Measurements from ENCODE around the gene SPRR5. TPM values are rescaled to one million over a fixed set of nuclear protein-coding genes. Genes with fewer than 3 reads are reported as not detected.

Gene SPRR5
- total RNA-seq, 2 experiments from 2014 or later: not detected

- CTCF ChIA-PET: no interaction called here
Measured at GRCh38 chr1:152919071-152919470, 27.9 kb upstream of the SPRR5 start.

GRCh38 chr1:152924191-152924590 lies 22.8 kb upstream of the SPRR5 start:
- no peak overlapping the region for H3K4me3 Mint-ChIP-seq
- no peaks in the 10 kb centered on the region for H3K9me3 Mint-ChIP-seq
- DNase-seq: no peak
- ChIA-PET CTCF (interaction anchor here (1.5 kb wide), 1 partner anchor 46 kb away, joined by 3 read pairs; no protein-coding TSS in a partner anchor), POLR2A (no interaction called here)
- intact Hi-C loops (cut with micrococcal nuclease): no loop called here
- peaks cover 18% of the 10 kb centered on the region for H3K27me3 Mint-ChIP-seq
- no peak overlapping the region for H3K27ac Mint-ChIP-seq
- H3K36me3 Mint-ChIP-seq: no peaks in the 10 kb centered on the region
- no peaks in the 10 kb centered on the region for H3K4me1 Mint-ChIP-seq (ENCODE audit: low read depth)

More at GRCh38 chr1:152919071-152919470, 27.9 kb upstream of the SPRR5 start:
- no peaks in the 10 kb centered on the region for H3K4me1 Mint-ChIP-seq (ENCODE audit: low read depth)
- H3K27ac Mint-ChIP-seq: no peak overlapping the region
- DNase-seq: no peak
- no peak overlapping the region for H3K4me3 Mint-ChIP-seq
- POLR2A ChIA-PET: no interaction called here
- H3K9me3 Mint-ChIP-seq: no peaks in the 10 kb centered on the region
- intact Hi-C loops (cut with micrococcal nuclease): no loop called here
- peaks cover 20% of the 10 kb centered on the region for H3K27me3 Mint-ChIP-seq
- H3K36me3 Mint-ChIP-seq: no peaks in the 10 kb centered on the region

- no peak for DNase-seq
- ChIA-PET POLR2A (no interaction called here), CTCF (interaction anchor here (1.8 kb wide), 2 partner anchors 48 to 55 kb away, joined by 6 to 7 read pairs; partner anchors contain the start of gene SMCP)
- Mint-ChIP-seq H3K36me3 (no peaks in the 10 kb centered on the region), H3K27me3 (peaks cover 20% of the 10 kb centered on the region), H3K9me3 (no peaks in the 10 kb centered on the region), H3K4me3 (no peak overlapping the region), H3K4me1 (ENCODE audit: low read depth) (no peaks in the 10 kb centered on the region), H3K27ac (no peak overlapping the region)
- intact Hi-C loops (cut with micrococcal nuclease): loop anchor here (2.0 kb wide), 1 partner anchor 55 kb away; no protein-coding TSS in a partner anchor
Measured at GRCh38 chr1:152926091-152926490, 20.9 kb upstream of the SPRR5 start.

GRCh38 chr1:152928671-152929070 lies 18.3 kb upstream of the SPRR5 start:
- no peak for DNase-seq
- ChIA-PET CTCF (no interaction called here), POLR2A (no interaction called here)
- Mint-ChIP-seq H3K27me3 (peaks cover 13% of the 10 kb centered on the region), H3K4me1 (ENCODE audit: low read depth) (no peaks in the 10 kb centered on the region), H3K36me3 (no peaks in the 10 kb centered on the region), H3K9me3 (no peaks in the 10 kb centered on the region), H3K27ac (no peak overlapping the region), H3K4me3 (no peak overlapping the region)
- intact Hi-C loops (cut with micrococcal nuclease): no loop called here

- ChIA-PET POLR2A (no interaction called here), CTCF (no interaction called here)
- Mint-ChIP-seq H3K27ac (no peak overlapping the region), H3K27me3 (peaks cover 12% of the 10 kb centered on the region), H3K9me3 (no peaks in the 10 kb centered on the region), H3K4me3 (no peak overlapping the region), H3K4me1 (ENCODE audit: low read depth) (no peaks in the 10 kb centered on the region), H3K36me3 (no peaks in the 10 kb centered on the region)
- intact Hi-C loops (cut with micrococcal nuclease): no loop called here
- DNase-seq: no peak
Measured at GRCh38 chr1:152932170-152932811, 14.7 kb upstream of the SPRR5 start.

GRCh38 chr1:152933196-152933595 lies 13.8 kb upstream of the SPRR5 start:
- POLR2A ChIA-PET: no interaction called here
- H3K9me3 Mint-ChIP-seq: no peaks in the 10 kb centered on the region
- H3K36me3 Mint-ChIP-seq: no peaks in the 10 kb centered on the region
- H3K27ac Mint-ChIP-seq: no peak overlapping the region
- no peak for DNase-seq
- peaks cover 12% of the 10 kb centered on the region for H3K27me3 Mint-ChIP-seq
- intact Hi-C loops (cut with micrococcal nuclease): no loop called here
- CTCF ChIA-PET: no interaction called here
- no peak overlapping the region for H3K4me3 Mint-ChIP-seq
- H3K4me1 Mint-ChIP-seq (ENCODE audit: low read depth): no peaks in the 10 kb centered on the region

DNA sequence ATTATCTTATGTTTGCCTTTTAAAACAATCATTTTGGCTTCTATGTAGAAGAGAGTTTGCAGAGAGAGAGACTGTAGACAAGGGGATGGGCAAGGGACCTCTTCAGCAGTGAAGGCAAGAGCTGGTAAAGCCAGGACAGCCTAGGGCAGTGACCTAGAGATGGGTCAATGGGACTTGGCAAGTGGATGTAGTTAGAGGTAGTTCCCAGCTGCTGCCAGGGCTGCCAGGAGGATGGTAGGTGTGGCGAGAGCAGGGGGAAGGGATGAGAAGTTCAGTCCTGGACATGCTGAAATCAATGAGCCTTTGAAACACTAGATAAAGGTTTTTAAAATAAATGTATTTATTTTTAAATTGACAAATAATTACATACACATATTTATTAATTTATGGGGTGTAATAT lies 6.4 kb upstream of the SPRR5 start:
- ChIA-PET CTCF (no interaction called here), POLR2A (no interaction called here)
- intact Hi-C loops (cut with micrococcal nuclease): no loop called here
- Mint-ChIP-seq H3K36me3 (no peaks in the 10 kb centered on the region), H3K9me3 (no peaks in the 10 kb centered on the region), H3K27me3 (peaks cover 10% of the 10 kb centered on the region), H3K27ac (no peak overlapping the region), H3K4me1 (ENCODE audit: low read depth) (no peaks in the 10 kb centered on the region), H3K4me3 (no peak overlapping the region)
- DNase-seq: no peak

- no peaks in the 10 kb centered on the region for H3K36me3 Mint-ChIP-seq
- CTCF ChIA-PET: no interaction called here
- no peak overlapping the region for H3K27ac Mint-ChIP-seq
- POLR2A ChIA-PET: no interaction called here
- no peak for DNase-seq
- H3K4me3 Mint-ChIP-seq: no peak overlapping the region
- H3K4me1 Mint-ChIP-seq (ENCODE audit: low read depth): no peaks in the 10 kb centered on the region
- peaks cover 6% of the 10 kb centered on the region for H3K27me3 Mint-ChIP-seq
- H3K9me3 Mint-ChIP-seq: no peaks in the 10 kb centered on the region
- intact Hi-C loops (cut with micrococcal nuclease): no loop called here
Measured at GRCh38 chr1:152941037-152941711, 5.8 kb upstream of the SPRR5 start.

GRCh38 chr1:152942161-152942560 lies 4.8 kb upstream of the SPRR5 start:
- H3K36me3 Mint-ChIP-seq: no peaks in the 10 kb centered on the region

DNA sequence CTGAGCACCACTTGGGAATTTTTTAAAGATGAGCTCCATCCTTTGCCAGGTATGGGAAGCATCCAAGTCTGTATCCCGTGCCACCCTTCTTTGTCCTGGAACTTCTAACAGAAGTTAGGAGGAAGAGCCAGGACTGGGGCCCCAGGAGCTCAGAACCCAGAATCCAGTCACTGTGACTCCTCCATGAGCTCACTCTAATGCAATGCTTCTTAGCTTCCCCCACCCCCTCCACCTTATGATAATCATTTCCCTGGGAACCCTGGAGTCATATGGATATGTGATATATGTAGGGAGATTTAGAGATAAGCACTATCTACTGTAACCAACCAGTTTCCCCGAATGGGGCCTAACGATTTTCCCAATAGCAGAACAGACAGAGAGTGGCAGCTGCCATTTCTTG lies 758 bp upstream of the SPRR5 start:
- ChIA-PET POLR2A (no interaction called here), CTCF (no interaction called here)
- H3K27ac Mint-ChIP-seq: no peak overlapping the region
- no peak for DNase-seq
- no peaks in the 10 kb centered on the region for H3K9me3 Mint-ChIP-seq
- H3K36me3 Mint-ChIP-seq: no peaks in the 10 kb centered on the region
- intact Hi-C loops (cut with micrococcal nuclease): no loop called here
- peaks cover 9% of the 10 kb centered on the region for H3K27me3 Mint-ChIP-seq
- no peak overlapping the region for H3K4me3 Mint-ChIP-seq
- no peaks in the 10 kb centered on the region for H3K4me1 Mint-ChIP-seq (ENCODE audit: low read depth)

More at GRCh38 chr1:152942161-152942560, 4.8 kb upstream of the SPRR5 start:
- Mint-ChIP-seq H3K4me1 (ENCODE audit: low read depth) (no peaks in the 10 kb centered on the region), H3K27ac (no peak overlapping the region), H3K4me3 (no peak overlapping the region), H3K9me3 (no peaks in the 10 kb centered on the region), H3K27me3 (peaks cover 10% of the 10 kb centered on the region)
- ChIA-PET POLR2A (no interaction called here), CTCF (no interaction called here)
- intact Hi-C loops (cut with micrococcal nuclease): no loop called here
- DNase-seq: no peak

DNA sequence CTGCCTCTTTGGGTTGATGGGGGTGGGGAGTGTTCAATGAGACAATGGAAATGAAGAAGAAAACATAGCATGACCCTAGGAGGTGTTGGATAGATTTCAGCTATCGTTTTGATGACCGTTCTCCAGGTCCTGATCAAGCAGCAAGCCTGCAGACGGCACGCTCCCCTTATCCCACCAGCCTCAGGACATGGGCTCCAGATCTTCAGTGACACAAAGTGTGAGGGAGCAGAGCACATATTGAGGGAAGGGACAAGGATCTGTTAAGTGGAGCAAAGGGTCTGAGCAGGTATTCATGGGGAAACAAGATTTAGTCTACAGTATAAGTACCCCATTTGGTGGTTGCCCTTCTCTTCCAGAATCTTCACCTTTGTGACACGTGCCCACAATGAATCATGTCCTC lies 4.7 kb downstream of the SPRR5 start:
- no peaks in the 10 kb centered on the region for H3K4me1 Mint-ChIP-seq (ENCODE audit: low read depth)

DNA sequence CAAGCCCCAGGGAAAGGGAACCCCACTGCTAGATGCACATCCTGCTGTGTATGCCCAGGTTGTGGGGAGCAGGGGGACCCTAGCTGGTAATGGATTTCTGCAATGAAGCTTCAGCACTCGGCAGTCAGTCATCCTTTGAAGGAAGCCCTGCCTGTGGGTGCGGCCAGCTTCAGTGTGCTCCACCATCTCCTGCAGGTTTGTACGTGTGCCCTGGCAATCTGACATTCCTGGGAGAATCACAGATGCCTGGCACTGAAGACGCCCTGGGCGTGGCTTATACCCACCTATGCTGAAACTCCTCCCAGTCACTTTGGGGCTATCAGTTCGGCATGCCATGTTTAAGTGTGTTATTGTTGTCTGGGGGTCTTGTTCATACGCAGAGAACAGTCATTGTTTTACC lies 6.8 kb downstream of the SPRR5 start:
- H3K27ac Mint-ChIP-seq: no peak overlapping the region
- no peaks in the 10 kb centered on the region for H3K4me1 Mint-ChIP-seq (ENCODE audit: low read depth)
- H3K27me3 Mint-ChIP-seq: peaks cover 8% of the 10 kb centered on the region
- intact Hi-C loops (cut with micrococcal nuclease): no loop called here
- no peaks in the 10 kb centered on the region for H3K9me3 Mint-ChIP-seq
- POLR2A ChIA-PET: no interaction called here
- no peaks in the 10 kb centered on the region for H3K36me3 Mint-ChIP-seq
- CTCF ChIA-PET: interaction anchor here (1.3 kb wide), 1 partner anchor 275 kb away, joined by 3 read pairs; no protein-coding TSS in a partner anchor
- DNase-seq: no peak
- no peak overlapping the region for H3K4me3 Mint-ChIP-seq

More for the DNA sequence above, 4.7 kb downstream of the SPRR5 start:
- Mint-ChIP-seq H3K4me3 (no peak overlapping the region), H3K9me3 (no peaks in the 10 kb centered on the region), H3K36me3 (no peaks in the 10 kb centered on the region), H3K27me3 (peaks cover 7% of the 10 kb centered on the region), H3K27ac (no peak overlapping the region)
- CTCF ChIA-PET: no interaction called here
- POLR2A ChIA-PET: no interaction called here
- intact Hi-C loops (cut with micrococcal nuclease): no loop called here
- DNase-seq: no peak

GRCh38 chr1:152954436-152954835 lies 7.4 kb downstream of the SPRR5 start:
- no peaks in the 10 kb centered on the region for H3K4me1 Mint-ChIP-seq (ENCODE audit: low read depth)
- DNase-seq: no peak
- H3K9me3 Mint-ChIP-seq: no peaks in the 10 kb centered on the region
- no peak overlapping the region for H3K27ac Mint-ChIP-seq
- intact Hi-C loops (cut with micrococcal nuclease): no loop called here
- CTCF ChIA-PET: interaction anchor here (1.3 kb wide), 1 partner anchor 274 kb away, joined by 3 read pairs; no protein-coding TSS in a partner anchor
- peaks cover 8% of the 10 kb centered on the region for H3K27me3 Mint-ChIP-seq
- no peak overlapping the region for H3K4me3 Mint-ChIP-seq
- no peaks in the 10 kb centered on the region for H3K36me3 Mint-ChIP-seq
- POLR2A ChIA-PET: no interaction called here

Measured in activated CD4-positive, alpha-beta memory T cell treated with anti-CD3 and anti-CD28 coated beads for 36 hours (primary cell).